ENCODE results near the gene JPH3. TPM values are rescaled to one million over a fixed set of nuclear protein-coding genes. Genes with fewer than 3 reads are reported as not detected.

The JPH3 gene
- total RNA-seq, 1 experiment from 2014 or later, result 32.7 TPM

DNA sequence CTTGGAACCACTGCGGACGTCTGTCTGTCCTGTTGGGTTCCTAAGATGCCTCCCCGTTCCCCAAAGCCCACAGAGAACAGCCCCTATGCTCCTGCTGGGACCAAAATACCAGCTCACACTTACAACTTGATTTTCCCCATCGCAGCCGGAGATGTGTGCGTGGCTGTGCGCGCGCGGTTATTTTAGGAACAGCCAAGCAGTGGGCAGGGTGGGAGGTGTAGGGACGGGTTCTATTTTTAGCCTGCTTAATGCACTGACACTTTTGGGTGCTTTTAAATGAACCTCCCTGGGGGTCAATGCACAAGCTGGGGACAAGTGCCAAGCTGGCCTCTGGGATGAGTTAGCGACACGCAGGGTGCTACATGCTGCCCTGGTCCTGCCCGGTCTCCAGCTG, 89.4 kb downstream of the JPH3 start:
- Histone ChIP-seq H4K8ac (replicated peaks; ENCODE audit: insufficient read length, low read depth, low read length) (no peak overlapping the region), H3K27ac (ENCODE audit: insufficient read length, low read depth, low read length) (no peak overlapping the region), H3K4me2 (ENCODE audit: insufficient read depth, insufficient read length, low read length) (no peak overlapping the region), H3K4me1 (ENCODE audit: insufficient read depth, low read length) (no peaks in the 10 kb centered on the region), H3K4ac (ENCODE audit: low read depth, low read length) (no peak overlapping the region), H2AFZ (ENCODE audit: low read length) (no peak overlapping the region), H2BK15ac (ENCODE audit: low read depth, low read length) (no peak overlapping the region), H2BK120ac (ENCODE audit: low read depth, low read length, poor library complexity, severe bottlenecking) (no peak overlapping the region), H3K18ac (ENCODE audit: insufficient read length, low read depth, low read length) (no peak overlapping the region), H3K79me1 (ENCODE audit: insufficient read depth, low read depth, low read length, poor library complexity, severe bottlenecking) (no peaks in the 10 kb centered on the region), H3K23ac (ENCODE audit: insufficient read length, low read depth, low read length) (no peak overlapping the region), H4K5ac (ENCODE audit: insufficient read length, low read depth, low read length) (no peak overlapping the region), H3T11ph (ENCODE audit: low read length) (no peak overlapping the region), H2BK5ac (ENCODE audit: insufficient read length, low read length) (no peak overlapping the region), H4K20me1 (ENCODE audit: control insufficient read depth, insufficient read depth, insufficient read length) (no peaks in the 10 kb centered on the region), H3K14ac (ENCODE audit: insufficient read depth, low read length) (no peak overlapping the region; the same call in 1 of the 2 replicates), H2BK12ac (ENCODE audit: insufficient read length, low read depth, low read length) (no peak overlapping the region), H3K27me3 (ENCODE audit: insufficient read depth, low read length) (no peaks in the 10 kb centered on the region), H4K91ac (ENCODE audit: insufficient read length, low read depth, low read length) (no peak overlapping the region), H2AK5ac (ENCODE audit: insufficient read length, low read length) (no peak overlapping the region), H3K9me3 (ENCODE audit: control insufficient read depth, low read depth, low read length) (no peaks in the 10 kb centered on the region), H2BK20ac (ENCODE audit: low read depth, low read length, poor library complexity, severe bottlenecking) (no peak overlapping the region), H3K79me2 (ENCODE audit: insufficient read depth, low read length) (no peaks in the 10 kb centered on the region), H3K23me2 (ENCODE audit: insufficient read length, low read depth, low read length, poor library complexity, severe bottlenecking) (no peaks in the 10 kb centered on the region), H3K56ac (ENCODE audit: insufficient read length, low read depth, low read length) (no peak overlapping the region), H3K9ac (ENCODE audit: extremely low read depth, insufficient read length, low read length) (no peak overlapping the region)
- WGBS (ENCODE audit: extremely low coverage, insufficient read length, low lambda C conversion rate), result no CpG with 5 or more reads among the region's 14 CpGs
- H3K4me3 Mint-ChIP-seq, result no peak overlapping the region
- peaks cover 6 to 24% (median 22%) of the 10 kb centered on the region in 3 experiments; a peak in 6 of 7 replicates for H3K36me3 Mint-ChIP-seq (ENCODE audit: insufficient read depth in 1 of 3, low read depth in 3 of 3)
- H3K27ac Mint-ChIP-seq, result peak overlapping the region; percentile 68 to 92 (median 77); a peak in 4 of 7 replicates
- TF ChIP-seq, protein P1, sequence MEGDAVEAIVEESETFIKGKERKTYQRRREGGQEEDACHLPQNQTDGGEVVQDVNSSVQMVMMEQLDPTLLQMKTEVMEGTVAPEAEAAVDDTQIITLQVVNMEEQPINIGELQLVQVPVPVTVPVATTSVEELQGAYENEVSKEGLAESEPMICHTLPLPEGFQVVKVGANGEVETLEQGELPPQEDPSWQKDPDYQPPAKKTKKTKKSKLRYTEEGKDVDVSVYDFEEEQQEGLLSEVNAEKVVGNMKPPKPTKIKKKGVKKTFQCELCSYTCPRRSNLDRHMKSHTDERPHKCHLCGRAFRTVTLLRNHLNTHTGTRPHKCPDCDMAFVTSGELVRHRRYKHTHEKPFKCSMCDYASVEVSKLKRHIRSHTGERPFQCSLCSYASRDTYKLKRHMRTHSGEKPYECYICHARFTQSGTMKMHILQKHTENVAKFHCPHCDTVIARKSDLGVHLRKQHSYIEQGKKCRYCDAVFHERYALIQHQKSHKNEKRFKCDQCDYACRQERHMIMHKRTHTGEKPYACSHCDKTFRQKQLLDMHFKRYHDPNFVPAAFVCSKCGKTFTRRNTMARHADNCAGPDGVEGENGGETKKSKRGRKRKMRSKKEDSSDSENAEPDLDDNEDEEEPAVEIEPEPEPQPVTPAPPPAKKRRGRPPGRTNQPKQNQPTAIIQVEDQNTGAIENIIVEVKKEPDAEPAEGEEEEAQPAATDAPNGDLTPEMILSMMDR (conservative IDR thresholded peaks at IDR 0.05), result no peak
- H3K4me1 Mint-ChIP-seq, result peaks cover 0 to 3% of the 10 kb centered on the region in 2 experiments; a peak in 2 of 4 replicates
- DNase-seq, result no peak
- no peaks in the 10 kb centered on the region for H3K9me3 Mint-ChIP-seq
- H3K27me3 Mint-ChIP-seq (ENCODE audit: low read depth), result peaks cover 1% of the 10 kb centered on the region; the same call in 1 of the 2 replicates

Data from H9 (cell line).